NB4 (cell line): ENCODE measurements around the gene STAB2.

Experiments
- DNase-seq: peaks from one replicate; pipeline ENCODE4 v3.0.0; 2010; ENCODE audit warnings: low read depth
- H3K4me3 ChIP-seq: one replicate; pipeline ENCODE4 v1.5.1; 2011; ENCODE audit warnings: mild to moderate bottlenecking, low read depth, low read length, moderate library complexity
- MYC ChIP-seq: IDR thresholded peaks from 2 replicates; pipeline ENCODE4 v1.6.1; 2011; ENCODE audit warnings: low read depth, low read length
- POLR2A ChIP-seq: IDR thresholded peaks from 2 replicates; pipeline ENCODE4 v1.6.1; 2011; ENCODE audit warnings: mild to moderate bottlenecking; ENCODE audit not compliant: insufficient read length; ENCODE audit errors: extremely low read depth
- TF ChIP-seq, protein P1 (sequence below): IDR thresholded peaks from 2 replicates; pipeline ENCODE4 v1.6.1; 2011; ENCODE audit warnings: low read depth, low read length
- TF ChIP-seq, protein P2 (sequence below): IDR thresholded peaks from one replicate; pipeline ENCODE4 v1.5.1; 2012; ENCODE audit warnings: low read depth, low read length

The STAB2 gene

DNA sequence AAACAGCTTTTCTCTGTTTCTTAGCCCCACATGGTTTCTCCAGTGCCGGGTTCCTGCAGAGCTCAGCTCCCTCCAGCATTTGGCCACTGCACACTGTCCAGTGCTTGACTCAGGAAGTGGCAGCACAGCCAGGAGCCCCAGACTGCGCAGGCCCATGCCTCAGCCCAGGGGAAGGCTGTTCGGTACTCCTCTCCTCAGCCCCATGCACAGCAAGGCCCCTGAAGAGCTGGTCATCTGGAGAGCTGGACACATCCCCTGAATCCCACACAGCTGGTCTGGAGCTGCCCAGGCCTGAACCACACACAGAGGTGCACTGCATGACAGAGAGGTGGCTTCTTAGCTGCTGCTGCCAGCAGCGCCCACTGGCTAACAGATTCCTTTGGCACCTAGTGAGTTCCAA lies 48.3 kb downstream of the STAB2 start:
- DNase-seq = no peak
- H3K4me3 ChIP-seq = no peak overlapping the region
- TF ChIP-seq, protein P1, sequence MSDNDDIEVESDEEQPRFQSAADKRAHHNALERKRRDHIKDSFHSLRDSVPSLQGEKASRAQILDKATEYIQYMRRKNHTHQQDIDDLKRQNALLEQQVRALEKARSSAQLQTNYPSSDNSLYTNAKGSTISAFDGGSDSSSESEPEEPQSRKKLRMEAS = no peak
- no peak for TF ChIP-seq MYC
- TF ChIP-seq, protein P2, sequence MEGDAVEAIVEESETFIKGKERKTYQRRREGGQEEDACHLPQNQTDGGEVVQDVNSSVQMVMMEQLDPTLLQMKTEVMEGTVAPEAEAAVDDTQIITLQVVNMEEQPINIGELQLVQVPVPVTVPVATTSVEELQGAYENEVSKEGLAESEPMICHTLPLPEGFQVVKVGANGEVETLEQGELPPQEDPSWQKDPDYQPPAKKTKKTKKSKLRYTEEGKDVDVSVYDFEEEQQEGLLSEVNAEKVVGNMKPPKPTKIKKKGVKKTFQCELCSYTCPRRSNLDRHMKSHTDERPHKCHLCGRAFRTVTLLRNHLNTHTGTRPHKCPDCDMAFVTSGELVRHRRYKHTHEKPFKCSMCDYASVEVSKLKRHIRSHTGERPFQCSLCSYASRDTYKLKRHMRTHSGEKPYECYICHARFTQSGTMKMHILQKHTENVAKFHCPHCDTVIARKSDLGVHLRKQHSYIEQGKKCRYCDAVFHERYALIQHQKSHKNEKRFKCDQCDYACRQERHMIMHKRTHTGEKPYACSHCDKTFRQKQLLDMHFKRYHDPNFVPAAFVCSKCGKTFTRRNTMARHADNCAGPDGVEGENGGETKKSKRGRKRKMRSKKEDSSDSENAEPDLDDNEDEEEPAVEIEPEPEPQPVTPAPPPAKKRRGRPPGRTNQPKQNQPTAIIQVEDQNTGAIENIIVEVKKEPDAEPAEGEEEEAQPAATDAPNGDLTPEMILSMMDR = no peak
- TF ChIP-seq POLR2A = no peak

DNA sequence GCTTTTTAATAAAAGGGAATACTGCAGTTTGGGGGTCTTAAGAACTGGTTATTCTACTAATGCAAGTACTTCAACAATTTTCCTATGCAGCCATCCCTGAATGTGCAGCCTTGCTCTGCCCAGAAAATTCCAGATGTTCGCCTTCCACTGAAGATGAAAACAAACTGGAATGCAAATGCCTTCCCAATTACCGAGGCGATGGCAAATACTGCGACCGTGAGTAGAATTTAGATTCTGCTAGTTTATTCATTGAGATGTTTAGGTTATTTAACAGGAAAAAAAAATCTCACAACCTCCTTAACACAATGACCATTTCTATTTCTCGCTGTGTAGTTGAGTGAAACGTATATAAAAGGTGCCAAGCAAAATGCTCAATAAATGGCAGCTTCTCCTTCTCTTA lies 49.9 kb downstream of the STAB2 start:
- DNase-seq = no peak
- TF ChIP-seq POLR2A = no peak
- no peak for TF ChIP-seq MYC
- TF ChIP-seq, protein P2 = no peak
- TF ChIP-seq, protein P1 = no peak
- H3K4me3 ChIP-seq = no peak overlapping the region

DNA sequence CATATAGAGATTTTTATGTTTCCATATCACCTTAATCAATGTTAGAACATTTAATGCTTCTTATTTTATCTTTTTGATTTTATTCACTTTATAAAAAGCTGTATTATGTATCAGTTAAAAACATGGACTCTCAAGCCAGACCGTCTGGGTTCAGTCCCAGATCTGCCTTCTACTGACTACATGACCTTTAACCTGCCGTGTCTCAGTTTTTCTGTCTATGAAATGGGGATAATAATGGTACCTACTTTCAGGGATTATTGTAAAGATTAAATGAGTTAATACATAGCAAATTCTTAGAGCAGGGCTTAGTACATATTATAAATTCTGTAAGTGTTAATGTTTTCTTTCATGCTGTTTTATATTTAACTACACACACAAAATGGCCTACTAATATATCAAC lies 50.4 kb downstream of the STAB2 start:
- no peak overlapping the region for H3K4me3 ChIP-seq
- TF ChIP-seq MYC (no peak), POLR2A (no peak)
- TF ChIP-seq, protein P1 = no peak
- TF ChIP-seq, protein P2 = no peak
- no peak for DNase-seq

DNA sequence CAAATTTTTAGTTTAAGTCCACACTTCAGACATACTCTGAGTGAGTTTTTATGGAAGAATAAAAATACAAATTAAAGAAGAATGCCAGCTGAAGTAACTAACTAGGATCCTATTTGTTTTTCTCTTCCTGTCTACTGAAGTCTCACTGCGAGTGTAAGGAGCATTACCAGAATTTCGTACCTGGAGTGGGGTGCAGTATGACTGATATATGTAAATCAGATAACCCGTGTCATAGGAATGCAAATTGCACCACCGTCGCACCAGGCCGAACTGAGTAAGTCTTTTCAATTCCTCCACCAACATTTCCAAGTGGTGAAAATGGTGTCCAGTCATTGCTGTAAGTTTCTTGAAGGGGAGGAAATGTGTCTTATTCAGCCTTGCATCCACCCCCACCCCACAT lies 52.9 kb downstream of the STAB2 start:
- H3K4me3 ChIP-seq = no peak overlapping the region
- TF ChIP-seq POLR2A (no peak), MYC (no peak)
- TF ChIP-seq, protein P1 = no peak
- no peak for DNase-seq

DNA sequence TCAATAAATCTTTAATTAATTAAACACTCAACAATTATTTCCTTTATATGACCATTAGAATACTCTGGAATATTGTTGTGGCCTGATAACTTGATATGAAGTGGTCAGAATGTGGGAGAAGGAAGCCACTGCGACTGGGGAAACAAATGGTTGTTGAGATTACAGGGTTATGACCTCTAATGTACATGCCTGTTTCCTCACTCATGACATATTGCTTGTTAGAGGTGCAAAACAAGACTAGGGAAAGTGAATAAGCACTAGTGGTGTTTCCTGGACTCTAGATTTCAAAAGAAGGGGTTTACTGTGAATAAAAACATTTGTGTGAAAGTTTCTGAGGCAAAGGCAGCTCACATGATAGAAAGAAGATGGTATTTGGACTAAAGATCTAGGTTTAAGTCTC lies 53.3 kb downstream of the STAB2 start:
- TF ChIP-seq POLR2A = no peak
- no peak for TF ChIP-seq MYC
- TF ChIP-seq, protein P1 = no peak
- TF ChIP-seq, protein P2 = no peak
- no peak for DNase-seq
- no peak overlapping the region for H3K4me3 ChIP-seq

DNA sequence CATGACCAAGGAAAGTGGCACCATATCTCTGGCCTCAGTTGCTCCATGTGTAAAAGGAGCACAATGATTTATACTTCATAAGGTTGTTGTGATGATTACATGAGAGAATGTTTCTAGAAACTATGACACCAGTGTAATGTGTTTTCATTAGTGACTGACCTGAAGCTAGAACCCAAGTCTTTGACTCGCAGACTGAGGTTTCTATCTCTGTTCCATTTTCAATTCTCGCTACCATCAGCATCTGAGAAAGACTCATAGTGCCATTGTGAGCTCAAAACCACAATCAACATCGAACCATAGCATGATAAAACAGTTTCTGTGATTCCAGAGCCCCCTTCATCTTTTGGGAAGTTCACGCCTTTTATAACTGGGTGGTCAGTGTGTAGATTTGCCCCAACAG lies 53.8 kb downstream of the STAB2 start:
- no peak for DNase-seq
- H3K4me3 ChIP-seq = no peak overlapping the region
- TF ChIP-seq, protein P1 = no peak
- TF ChIP-seq, protein P2 = no peak
- TF ChIP-seq MYC = no peak
